HG03460 (cell line): ENCODE measurements around the gene TCF15.
"Not testable (repeated sequence)": the region's sequence is repeated elsewhere in the genome, so short reads cannot be mapped to it uniquely, and the experiment has no call there.

Source experiments
- ATAC-seq: cut with Tn5 transposase; IDR thresholded peaks from one replicate; pipeline ENCODE4 v1.9.1; 2021; ENCODE audit not compliant: unreplicated experiment

TCF15 gene

GRCh38 chr20:584161-584970 lies 25.7 kb downstream of the TCF15 start:
- no peak for ATAC-seq

DNA sequence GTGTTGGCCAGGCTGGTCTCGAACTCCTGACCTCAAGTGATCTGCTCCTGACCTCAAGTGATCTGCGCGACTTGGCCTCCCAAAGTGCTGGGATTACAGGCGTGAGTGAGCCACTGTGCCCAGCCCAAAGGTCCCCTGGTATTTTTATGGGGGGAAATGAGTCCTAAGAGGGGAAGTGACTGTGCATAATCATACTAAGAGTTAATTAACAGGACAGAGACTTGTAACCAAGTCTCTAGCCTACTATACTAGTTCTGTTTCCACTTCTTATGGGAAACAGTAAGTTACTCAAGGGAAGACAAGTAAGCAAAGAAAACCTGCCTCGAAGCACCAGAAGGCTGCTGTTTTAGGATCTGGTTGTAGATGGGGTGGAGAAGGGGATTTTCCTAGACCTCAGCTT lies 27.9 kb downstream of the TCF15 start:
- ATAC-seq = no peak

DNA sequence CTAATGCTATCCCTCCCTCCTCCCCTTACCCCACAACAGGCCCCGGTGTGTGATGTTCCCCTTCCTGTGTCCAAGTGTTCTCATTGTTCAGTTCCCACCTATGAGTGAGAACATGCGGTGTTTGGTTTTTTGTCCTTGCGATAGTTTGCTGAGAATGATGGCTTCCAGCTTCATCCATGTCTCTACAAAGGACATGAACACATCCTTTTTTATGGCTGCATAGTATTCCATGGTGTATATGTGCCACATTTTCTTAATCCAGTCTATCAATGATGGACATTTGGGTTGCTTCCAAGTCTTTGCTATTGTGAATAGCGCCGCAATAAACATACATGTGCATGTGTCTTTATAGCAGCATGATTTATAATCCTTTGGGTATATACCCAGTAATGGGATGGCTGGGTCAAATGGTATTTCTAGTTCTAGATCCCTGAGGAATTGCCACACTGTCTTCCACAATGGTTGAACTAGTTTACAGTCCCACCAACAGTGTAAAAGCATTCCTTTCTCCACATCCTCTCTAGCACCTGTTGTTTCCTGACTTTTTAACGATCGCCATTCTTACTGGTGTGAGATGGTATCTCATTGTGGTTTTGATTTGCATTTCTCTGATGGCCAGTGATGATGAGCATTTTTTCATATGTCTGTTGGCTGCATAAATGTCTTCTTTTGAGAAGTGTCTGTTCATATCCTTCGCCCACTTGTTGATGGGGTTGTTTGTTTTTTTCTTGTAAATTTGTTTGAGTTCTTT lies 31.0 kb downstream of the TCF15 start:
- ATAC-seq = not testable (repeated sequence)

- no peak for ATAC-seq
Measured at GRCh38 chr20:577167-577791, 32.8 kb downstream of the TCF15 start.

DNA sequence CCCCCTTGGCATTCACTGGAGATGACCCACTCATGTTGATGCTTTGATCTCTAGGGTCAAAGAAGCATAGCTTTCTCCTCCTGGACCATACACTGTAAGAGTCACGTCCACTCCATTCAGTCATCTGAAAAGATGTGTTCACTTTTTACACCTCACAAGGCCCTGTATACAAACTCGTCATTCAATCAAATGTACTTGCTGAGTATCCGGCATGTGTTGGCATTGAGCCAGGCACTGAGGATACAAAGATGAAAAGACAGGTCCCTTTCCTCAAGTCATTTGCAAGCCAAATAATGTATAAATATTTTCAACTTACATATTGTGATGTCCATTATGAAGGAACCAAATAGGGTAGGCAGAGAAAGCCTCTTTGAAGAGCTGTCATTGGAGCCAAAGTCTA lies 34.0 kb downstream of the TCF15 start:
- ATAC-seq = no peak

DNA sequence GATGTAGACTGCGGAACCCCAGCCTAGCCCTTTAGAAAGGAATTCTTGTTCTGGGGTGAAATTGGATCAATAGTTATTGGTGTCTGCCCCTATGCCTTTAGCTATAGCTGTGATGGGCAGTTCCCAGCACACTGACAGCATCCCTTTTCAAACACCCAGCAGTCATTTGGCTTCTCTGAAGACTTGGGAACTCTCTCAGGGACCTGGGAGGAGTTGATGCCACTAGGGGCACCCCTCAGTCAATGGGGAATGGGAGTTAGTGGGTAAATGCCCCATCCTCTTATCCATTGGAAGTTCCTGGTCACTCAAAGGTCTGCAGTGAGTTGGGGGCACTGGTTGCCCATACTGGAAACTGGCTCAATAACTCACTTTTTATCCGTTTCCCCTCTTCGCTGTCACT lies 34.9 kb downstream of the TCF15 start:
- no peak for ATAC-seq

DNA sequence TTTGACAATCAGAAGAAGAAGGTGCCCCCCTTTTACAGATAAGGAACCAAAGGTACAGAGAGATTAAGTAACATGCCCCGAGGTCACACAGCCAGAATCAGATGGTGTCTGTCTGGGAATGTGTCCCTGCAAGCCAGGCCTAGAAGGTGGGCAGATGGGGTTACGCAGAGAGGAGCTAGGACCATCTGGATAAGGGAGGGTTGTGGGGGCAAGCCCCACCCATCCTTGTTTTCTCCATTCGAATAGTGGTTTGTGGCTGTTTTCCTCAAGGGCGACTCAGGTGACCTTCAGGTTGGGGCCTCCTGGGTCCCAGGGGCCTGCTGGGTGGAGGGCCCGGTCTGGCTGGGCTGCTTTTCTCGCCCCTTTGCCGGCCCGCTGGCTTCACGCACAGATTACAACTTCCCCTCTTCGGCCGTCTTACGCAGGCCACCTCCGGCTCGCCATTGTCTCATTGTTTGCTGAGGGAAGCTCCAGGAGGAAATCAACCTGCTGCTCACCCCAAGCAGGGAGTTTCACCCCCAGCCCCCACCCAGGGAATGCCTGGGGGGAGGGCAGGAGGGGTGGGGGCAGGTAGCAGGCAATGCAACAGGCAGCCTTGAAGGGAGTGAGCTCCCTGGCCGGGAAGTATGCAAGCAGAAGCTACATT lies 35.7 kb downstream of the TCF15 start:
- ATAC-seq = no peak

- ATAC-seq = no peak
Measured at GRCh38 chr20:573414-574296, 36.5 kb downstream of the TCF15 start.

DNA sequence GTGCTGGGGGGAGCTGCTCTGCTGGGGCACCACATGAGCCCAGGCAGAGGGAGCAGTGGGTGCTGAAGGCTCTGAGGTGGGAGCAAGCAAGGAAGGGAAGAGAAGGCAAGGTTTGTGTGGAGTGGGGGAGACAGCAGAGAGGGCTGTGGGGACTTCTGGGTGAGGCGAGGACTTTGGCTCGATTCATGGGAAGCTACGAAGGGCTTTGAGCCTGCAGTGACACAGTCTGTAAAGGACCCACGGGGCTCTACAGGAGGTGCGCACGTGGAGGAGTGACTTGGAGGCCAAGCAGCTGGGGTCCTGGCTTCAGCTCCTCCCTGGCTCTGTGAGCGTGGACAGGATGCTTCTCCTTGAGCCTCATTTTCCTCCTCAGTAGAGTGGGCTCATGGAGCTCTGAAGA lies 37.4 kb downstream of the TCF15 start:
- no peak for ATAC-seq

- ATAC-seq = no peak
Measured at GRCh38 chr20:571754-572441, 38.2 kb downstream of the TCF15 start.

GRCh38 chr20:568673-569415 lies 41.3 kb downstream of the TCF15 start:
- ATAC-seq = no peak

GRCh38 chr20:568097-568652 lies 41.9 kb downstream of the TCF15 start:
- ATAC-seq = no peak

DNA sequence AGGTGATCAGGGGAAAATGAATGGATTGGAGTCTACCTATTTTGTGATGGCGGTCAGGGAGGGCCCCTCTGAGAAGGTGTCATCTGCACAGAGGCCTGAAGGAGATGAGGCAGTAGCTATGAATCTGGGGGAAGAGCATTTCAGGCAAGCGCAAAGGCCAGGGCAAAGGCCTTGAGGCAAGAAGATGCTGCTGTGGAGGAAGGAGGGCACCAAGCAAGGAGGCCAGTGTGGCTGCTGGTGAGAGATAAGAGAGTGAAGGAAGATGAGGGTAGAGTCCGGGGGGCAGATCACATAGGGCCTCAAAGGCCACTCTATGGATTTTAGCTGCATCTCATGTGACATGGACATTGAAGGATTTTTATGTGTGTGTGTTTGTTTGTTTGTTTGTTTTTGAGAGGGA lies 45.9 kb downstream of the TCF15 start:
- ATAC-seq = no peak

GRCh38 chr20:563187-563586 lies 46.9 kb downstream of the TCF15 start:
- ATAC-seq = no peak

- ATAC-seq = no peak
Measured at GRCh38 chr20:562232-562897, 47.7 kb downstream of the TCF15 start.

GRCh38 chr20:561437-562231 lies 48.5 kb downstream of the TCF15 start:
- ATAC-seq = no peak

DNA sequence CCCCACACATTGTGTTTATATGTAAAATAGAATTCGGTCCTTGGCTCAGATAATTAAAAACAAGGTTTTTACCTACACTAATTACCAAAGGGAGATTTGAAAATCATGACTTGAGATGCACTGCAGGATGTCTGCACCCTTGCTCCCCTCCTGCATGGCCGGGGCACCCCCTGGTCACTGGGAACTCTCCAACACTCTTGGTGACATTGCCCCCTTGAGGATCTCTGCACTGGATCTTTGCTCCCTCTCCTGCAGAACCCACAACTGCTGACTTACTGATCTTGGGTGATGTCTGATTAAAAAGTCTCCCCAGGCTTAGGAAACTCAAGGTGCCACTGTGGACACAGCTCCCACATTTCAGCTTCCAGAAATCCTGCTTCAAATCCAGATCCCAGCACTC lies 49.4 kb downstream of the TCF15 start:
- ATAC-seq = no peak

- ATAC-seq = no peak
Measured at GRCh38 chr20:558117-558516, 52.0 kb downstream of the TCF15 start.
